IPS-NIHi7 (cell line): Measurements from ENCODE around the gene CLDN24.

Experiments used
- DNase-seq: peaks from one replicate; pipeline ENCODE4 v3.0.0; 2012; ENCODE audit warnings: mixed read lengths; ENCODE audit errors: extremely low spot score

CLDN24 gene

GRCh38 chr4:183284258-183284785, 37.9 kb downstream of the CLDN24 start:
- DNase-seq = no peak

DNA sequence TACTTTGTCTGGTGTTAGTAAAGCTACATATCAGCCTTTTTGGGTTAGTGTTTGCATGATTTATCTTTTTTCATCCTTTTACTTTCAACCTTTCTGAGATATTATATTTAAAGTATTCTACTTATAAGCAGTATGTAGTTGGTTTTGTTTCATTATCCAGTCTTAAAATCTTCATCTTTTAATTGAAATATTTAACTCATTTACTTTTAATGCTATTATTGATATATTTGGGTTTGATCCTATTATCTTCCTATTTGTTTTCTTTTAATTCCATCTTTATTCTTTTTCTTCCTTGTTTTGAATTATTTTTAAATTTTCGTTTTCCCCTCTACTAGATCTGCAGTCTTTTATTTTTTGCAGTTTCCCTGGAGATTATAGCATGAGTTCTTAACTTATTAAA, 46.1 kb downstream of the CLDN24 start:
- no peak for DNase-seq

- no peak for DNase-seq
Measured at GRCh38 chr4:183272384-183272783, 49.8 kb downstream of the CLDN24 start.
